WTC11 (cell line): Measurements from ENCODE around the gene CAV2.

Experiments
- GRHL2 ChIP-seq: fragments of 250-450 bp; sonication (Bioruptor Pico); IDR thresholded peaks from 2 replicates; pipeline ENCODE4 v1.8.0; 2022; ENCODE audit warnings: mild to moderate bottlenecking, moderate library complexity; ENCODE audit not compliant: insufficient replicate concordance, severe bottlenecking
- SP1 ChIP-seq: sonication (generic); formaldehyde crosslinking; conservative IDR thresholded peaks from 2 replicates; pipeline ENCODE4 v1.8.1; 2022; ENCODE audit warnings: missing genetic modification reagents
- TCF7 ChIP-seq: sonication (generic); formaldehyde crosslinking; IDR thresholded peaks from 2 replicates; pipeline ENCODE4 v1.8.0; 2022; ENCODE audit warnings: mild to moderate bottlenecking, low read depth, missing genetic modification reagents, moderate library complexity
- ZNF219 ChIP-seq: sonication (generic); formaldehyde crosslinking; IDR thresholded peaks from 2 replicates; pipeline ENCODE4 v1.8.0; 2023; ENCODE audit warnings: missing genetic modification reagents, mild to moderate bottlenecking, borderline replicate concordance
- ZNF263 ChIP-seq: sonication (generic); formaldehyde crosslinking; IDR thresholded peaks from 2 replicates; pipeline ENCODE4 v1.8.1; 2022; ENCODE audit warnings: low read depth, mild to moderate bottlenecking, moderate library complexity, missing genetic modification reagents
- ZNF416 ChIP-seq: fragments of 250-450 bp; sonication (Bioruptor Pico); IDR thresholded peaks from 2 replicates; pipeline ENCODE4 v1.9.0; 2021; ENCODE audit warnings: mild to moderate bottlenecking, inconsistent platforms
- TF ChIP-seq, protein P1 (sequence below): fragments of 200-600 bp; IDR thresholded peaks from 2 replicates; pipeline ENCODE4 v1.8.0; 2022; ENCODE audit warnings: antibody characterized with exemption
- TF ChIP-seq, protein P2 (sequence below): sonication (generic); formaldehyde crosslinking; IDR thresholded peaks from 2 replicates; pipeline ENCODE4 v1.8.1; 2022; ENCODE audit warnings: low read depth, mild to moderate bottlenecking, moderate library complexity, missing genetic modification reagents, borderline replicate concordance
- TF ChIP-seq, protein P3 (sequence below): sonication (generic); formaldehyde crosslinking; IDR thresholded peaks from 2 replicates; pipeline ENCODE4 v1.8.0; 2022; ENCODE audit warnings: mild to moderate bottlenecking, missing genetic modification reagents
- TF ChIP-seq, protein P4 (sequence below): sonication (generic); formaldehyde crosslinking; conservative IDR thresholded peaks from 2 replicates; pipeline ENCODE4 v1.8.1; 2022; ENCODE audit warnings: mild to moderate bottlenecking, missing genetic modification reagents
- TF ChIP-seq, protein P5 (sequence below): sonication (generic); formaldehyde crosslinking; IDR thresholded peaks from 2 replicates; pipeline ENCODE4 v1.8.1; 2023; ENCODE audit warnings: mild to moderate bottlenecking, moderate library complexity, missing genetic modification reagents
- TF ChIP-seq, protein P6 (sequence below): sonication (generic); formaldehyde crosslinking; IDR thresholded peaks from 2 replicates; pipeline ENCODE4 v1.8.1; 2023; ENCODE audit warnings: mild to moderate bottlenecking, missing genetic modification reagents, moderate library complexity
- TF ChIP-seq, protein P7 (sequence below): sonication (generic); formaldehyde crosslinking; IDR thresholded peaks from 2 replicates; pipeline ENCODE4 v1.8.0; 2023; ENCODE audit warnings: missing genetic modification reagents, mild to moderate bottlenecking, borderline replicate concordance
- TF ChIP-seq, protein P8 (sequence below): fragments of 250-450 bp; sonication (Bioruptor Pico); IDR thresholded peaks from 2 replicates; pipeline ENCODE4 v2.1.2; 2022; ENCODE audit warnings: mild to moderate bottlenecking, moderate library complexity

DNA sequence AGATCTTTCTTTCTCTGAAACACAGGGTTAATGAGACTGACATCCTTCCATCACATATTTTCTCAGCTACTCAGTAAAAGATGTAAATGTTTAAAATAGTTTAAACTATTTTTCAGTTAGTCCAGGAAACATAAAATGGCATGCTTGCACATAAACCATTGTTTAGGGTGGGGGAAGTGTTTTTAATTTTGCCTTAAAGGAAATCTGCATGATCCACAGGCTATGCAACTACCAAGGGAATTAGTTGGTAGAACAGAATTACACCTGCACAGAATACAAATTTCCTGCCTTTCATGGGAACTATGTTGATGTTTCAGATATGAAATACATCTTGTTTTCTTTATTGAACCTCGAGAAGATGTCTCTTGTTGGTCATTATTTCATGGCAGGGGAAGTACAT lies 35.9 kb downstream of the CAV2 start:
- TF ChIP-seq, protein P1, sequence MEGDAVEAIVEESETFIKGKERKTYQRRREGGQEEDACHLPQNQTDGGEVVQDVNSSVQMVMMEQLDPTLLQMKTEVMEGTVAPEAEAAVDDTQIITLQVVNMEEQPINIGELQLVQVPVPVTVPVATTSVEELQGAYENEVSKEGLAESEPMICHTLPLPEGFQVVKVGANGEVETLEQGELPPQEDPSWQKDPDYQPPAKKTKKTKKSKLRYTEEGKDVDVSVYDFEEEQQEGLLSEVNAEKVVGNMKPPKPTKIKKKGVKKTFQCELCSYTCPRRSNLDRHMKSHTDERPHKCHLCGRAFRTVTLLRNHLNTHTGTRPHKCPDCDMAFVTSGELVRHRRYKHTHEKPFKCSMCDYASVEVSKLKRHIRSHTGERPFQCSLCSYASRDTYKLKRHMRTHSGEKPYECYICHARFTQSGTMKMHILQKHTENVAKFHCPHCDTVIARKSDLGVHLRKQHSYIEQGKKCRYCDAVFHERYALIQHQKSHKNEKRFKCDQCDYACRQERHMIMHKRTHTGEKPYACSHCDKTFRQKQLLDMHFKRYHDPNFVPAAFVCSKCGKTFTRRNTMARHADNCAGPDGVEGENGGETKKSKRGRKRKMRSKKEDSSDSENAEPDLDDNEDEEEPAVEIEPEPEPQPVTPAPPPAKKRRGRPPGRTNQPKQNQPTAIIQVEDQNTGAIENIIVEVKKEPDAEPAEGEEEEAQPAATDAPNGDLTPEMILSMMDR: no peak
- TF ChIP-seq ZNF219 (CRISPR knock-in tag): no peak
- TF ChIP-seq GRHL2 (CRISPR knock-in tag): no peak
- TF ChIP-seq, protein P2, sequence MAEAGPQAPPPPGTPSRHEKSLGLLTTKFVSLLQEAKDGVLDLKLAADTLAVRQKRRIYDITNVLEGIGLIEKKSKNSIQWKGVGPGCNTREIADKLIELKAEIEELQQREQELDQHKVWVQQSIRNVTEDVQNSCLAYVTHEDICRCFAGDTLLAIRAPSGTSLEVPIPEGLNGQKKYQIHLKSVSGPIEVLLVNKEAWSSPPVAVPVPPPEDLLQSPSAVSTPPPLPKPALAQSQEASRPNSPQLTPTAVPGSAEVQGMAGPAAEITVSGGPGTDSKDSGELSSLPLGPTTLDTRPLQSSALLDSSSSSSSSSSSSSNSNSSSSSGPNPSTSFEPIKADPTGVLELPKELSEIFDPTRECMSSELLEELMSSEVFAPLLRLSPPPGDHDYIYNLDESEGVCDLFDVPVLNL (CRISPR knock-in tag): no peak
- TF ChIP-seq, protein P3, sequence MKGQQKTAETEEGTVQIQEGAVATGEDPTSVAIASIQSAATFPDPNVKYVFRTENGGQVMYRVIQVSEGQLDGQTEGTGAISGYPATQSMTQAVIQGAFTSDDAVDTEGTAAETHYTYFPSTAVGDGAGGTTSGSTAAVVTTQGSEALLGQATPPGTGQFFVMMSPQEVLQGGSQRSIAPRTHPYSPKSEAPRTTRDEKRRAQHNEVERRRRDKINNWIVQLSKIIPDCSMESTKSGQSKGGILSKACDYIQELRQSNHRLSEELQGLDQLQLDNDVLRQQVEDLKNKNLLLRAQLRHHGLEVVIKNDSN (CRISPR knock-in tag): no peak
- no peak for TF ChIP-seq SP1 (CRISPR knock-in tag)
- no peak for TF ChIP-seq TCF7 (CRISPR knock-in tag)
- TF ChIP-seq, protein P4, sequence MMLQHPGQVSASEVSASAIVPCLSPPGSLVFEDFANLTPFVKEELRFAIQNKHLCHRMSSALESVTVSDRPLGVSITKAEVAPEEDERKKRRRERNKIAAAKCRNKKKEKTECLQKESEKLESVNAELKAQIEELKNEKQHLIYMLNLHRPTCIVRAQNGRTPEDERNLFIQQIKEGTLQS (CRISPR knock-in tag): no peak
- TF ChIP-seq, protein P5, sequence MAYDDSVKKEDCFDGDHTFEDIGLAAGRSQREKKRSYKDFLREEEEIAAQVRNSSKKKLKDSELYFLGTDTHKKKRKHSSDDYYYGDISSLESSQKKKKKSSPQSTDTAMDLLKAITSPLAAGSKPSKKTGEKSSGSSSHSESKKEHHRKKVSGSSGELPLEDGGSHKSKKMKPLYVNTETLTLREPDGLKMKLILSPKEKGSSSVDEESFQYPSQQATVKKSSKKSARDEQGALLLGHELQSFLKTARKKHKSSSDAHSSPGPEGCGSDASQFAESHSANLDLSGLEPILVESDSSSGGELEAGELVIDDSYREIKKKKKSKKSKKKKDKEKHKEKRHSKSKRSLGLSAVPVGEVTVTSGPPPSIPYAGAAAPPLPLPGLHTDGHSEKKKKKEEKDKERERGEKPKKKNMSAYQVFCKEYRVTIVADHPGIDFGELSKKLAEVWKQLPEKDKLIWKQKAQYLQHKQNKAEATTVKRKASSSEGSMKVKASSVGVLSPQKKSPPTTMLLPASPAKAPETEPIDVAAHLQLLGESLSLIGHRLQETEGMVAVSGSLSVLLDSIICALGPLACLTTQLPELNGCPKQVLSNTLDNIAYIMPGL (CRISPR knock-in tag): no peak
- no peak for TF ChIP-seq ZNF416 (CRISPR knock-in tag)
- TF ChIP-seq, protein P6, sequence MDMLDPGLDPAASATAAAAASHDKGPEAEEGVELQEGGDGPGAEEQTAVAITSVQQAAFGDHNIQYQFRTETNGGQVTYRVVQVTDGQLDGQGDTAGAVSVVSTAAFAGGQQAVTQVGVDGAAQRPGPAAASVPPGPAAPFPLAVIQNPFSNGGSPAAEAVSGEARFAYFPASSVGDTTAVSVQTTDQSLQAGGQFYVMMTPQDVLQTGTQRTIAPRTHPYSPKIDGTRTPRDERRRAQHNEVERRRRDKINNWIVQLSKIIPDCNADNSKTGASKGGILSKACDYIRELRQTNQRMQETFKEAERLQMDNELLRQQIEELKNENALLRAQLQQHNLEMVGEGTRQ (CRISPR knock-in tag): no peak
- TF ChIP-seq ZNF263 (CRISPR knock-in tag): no peak
- TF ChIP-seq, protein P7, sequence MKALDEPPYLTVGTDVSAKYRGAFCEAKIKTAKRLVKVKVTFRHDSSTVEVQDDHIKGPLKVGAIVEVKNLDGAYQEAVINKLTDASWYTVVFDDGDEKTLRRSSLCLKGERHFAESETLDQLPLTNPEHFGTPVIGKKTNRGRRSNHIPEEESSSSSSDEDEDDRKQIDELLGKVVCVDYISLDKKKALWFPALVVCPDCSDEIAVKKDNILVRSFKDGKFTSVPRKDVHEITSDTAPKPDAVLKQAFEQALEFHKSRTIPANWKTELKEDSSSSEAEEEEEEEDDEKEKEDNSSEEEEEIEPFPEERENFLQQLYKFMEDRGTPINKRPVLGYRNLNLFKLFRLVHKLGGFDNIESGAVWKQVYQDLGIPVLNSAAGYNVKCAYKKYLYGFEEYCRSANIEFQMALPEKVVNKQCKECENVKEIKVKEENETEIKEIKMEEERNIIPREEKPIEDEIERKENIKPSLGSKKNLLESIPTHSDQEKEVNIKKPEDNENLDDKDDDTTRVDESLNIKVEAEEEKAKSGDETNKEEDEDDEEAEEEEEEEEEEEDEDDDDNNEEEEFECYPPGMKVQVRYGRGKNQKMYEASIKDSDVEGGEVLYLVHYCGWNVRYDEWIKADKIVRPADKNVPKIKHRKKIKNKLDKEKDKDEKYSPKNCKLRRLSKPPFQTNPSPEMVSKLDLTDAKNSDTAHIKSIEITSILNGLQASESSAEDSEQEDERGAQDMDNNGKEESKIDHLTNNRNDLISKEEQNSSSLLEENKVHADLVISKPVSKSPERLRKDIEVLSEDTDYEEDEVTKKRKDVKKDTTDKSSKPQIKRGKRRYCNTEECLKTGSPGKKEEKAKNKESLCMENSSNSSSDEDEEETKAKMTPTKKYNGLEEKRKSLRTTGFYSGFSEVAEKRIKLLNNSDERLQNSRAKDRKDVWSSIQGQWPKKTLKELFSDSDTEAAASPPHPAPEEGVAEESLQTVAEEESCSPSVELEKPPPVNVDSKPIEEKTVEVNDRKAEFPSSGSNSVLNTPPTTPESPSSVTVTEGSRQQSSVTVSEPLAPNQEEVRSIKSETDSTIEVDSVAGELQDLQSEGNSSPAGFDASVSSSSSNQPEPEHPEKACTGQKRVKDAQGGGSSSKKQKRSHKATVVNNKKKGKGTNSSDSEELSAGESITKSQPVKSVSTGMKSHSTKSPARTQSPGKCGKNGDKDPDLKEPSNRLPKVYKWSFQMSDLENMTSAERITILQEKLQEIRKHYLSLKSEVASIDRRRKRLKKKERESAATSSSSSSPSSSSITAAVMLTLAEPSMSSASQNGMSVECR (CRISPR knock-in tag): no peak
- TF ChIP-seq, protein P8, sequence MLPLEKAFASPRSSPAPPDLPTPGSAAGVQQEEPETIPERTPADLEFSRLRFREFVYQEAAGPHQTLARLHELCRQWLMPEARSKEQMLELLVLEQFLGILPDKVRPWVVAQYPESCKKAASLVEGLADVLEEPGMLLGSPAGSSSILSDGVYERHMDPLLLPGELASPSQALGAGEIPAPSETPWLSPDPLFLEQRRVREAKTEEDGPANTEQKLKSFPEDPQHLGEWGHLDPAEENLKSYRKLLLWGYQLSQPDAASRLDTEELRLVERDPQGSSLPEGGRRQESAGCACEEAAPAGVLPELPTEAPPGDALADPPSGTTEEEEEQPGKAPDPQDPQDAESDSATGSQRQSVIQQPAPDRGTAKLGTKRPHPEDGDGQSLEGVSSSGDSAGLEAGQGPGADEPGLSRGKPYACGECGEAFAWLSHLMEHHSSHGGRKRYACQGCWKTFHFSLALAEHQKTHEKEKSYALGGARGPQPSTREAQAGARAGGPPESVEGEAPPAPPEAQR: no peak
